OCI-LY7 (cell line): ENCODE results near the gene OSGIN1. TPM values are rescaled to one million over a fixed set of nuclear protein-coding genes. Genes with fewer than 3 reads are reported as not detected.

Experiments
- BruUV-seq: library from RNA; stranded (reverse); fragments of 400-500 nt; replicated peaks from 2 replicates; lab custom pipeline; 2021; lab: Mats Ljungman, UMichigan
- CTCF ChIA-PET: fragments of 300-600 bp; sonication (Branson Sonifier 250); formaldehyde crosslinking; loops from one replicate; lab custom pipeline; 2022; ENCODE audit warnings: antibody characterized with exemption; ENCODE audit not compliant: unreplicated experiment; lab: Charles Lee
- POLR2A ChIA-PET: fragments of 300-600 bp; sonication (Branson Sonifier 250); formaldehyde crosslinking; loops from one replicate; lab custom pipeline; 2022; ENCODE audit warnings: antibody characterized with exemption; lab: Charles Lee
- DNase-seq: peaks from one replicate; pipeline ENCODE4 v3.0.0-alpha.2; 2015; ENCODE audit warnings: low spot score
- H2AFZ ChIP-seq: fragments of 200-600 bp; sonication (generic), shearing (Covaris generic); 2 replicates; pipeline ENCODE4 v1.6.1; 2014; ENCODE audit warnings: mild to moderate bottlenecking, antibody characterized with exemption, low read length, moderate library complexity
- H3K27ac ChIP-seq: fragments of 200-600 bp; sonication (generic); 2 replicates; pipeline ENCODE4 v1.5.1; 2014; ENCODE audit warnings: mixed run types, low read depth, mild to moderate bottlenecking, moderate library complexity, low read length, inconsistent platforms; ENCODE audit not compliant: poor library complexity, severe bottlenecking
- H3K36me3 ChIP-seq: fragments of 200-600 bp; sonication (generic); 2 replicates; pipeline ENCODE4 v1.6.1; 2014; ENCODE audit warnings: mild to moderate bottlenecking, antibody characterized with exemption, low read length, moderate library complexity, mixed read lengths; ENCODE audit not compliant: insufficient read depth
- H3K4me1 ChIP-seq: fragments of 200-600 bp; sonication (generic); 2 replicates; pipeline ENCODE4 v1.5.1; 2014; ENCODE audit warnings: mild to moderate bottlenecking, low read length; ENCODE audit not compliant: insufficient read depth, poor library complexity, severe bottlenecking
- H3K4me2 ChIP-seq: fragments of 200-600 bp; sonication (generic); 2 replicates; pipeline ENCODE4 v1.6.1; 2014; ENCODE audit warnings: mild to moderate bottlenecking, low read length
- H3K4me3 ChIP-seq: fragments of 200-600 bp; sonication (generic); 2 replicates; pipeline ENCODE4 v1.5.1; 2014; ENCODE audit warnings: mild to moderate bottlenecking, low read depth, low read length; ENCODE audit not compliant: poor library complexity, severe bottlenecking
- H3K79me2 ChIP-seq: fragments of 200-600 bp; sonication (generic); 2 replicates; pipeline ENCODE4 v1.6.1; 2016; ENCODE audit warnings: low read depth, mild to moderate bottlenecking, low read length, moderate library complexity, mixed read lengths; ENCODE audit not compliant: insufficient read depth
- H3K9me2 ChIP-seq: fragments of 200-600 bp; sonication (generic); 2 replicates; pipeline ENCODE4 v1.6.1; 2016; ENCODE audit warnings: mild to moderate bottlenecking, low read length, mixed read lengths; ENCODE audit not compliant: insufficient read depth
- H3K9me3 ChIP-seq: fragments of 200-600 bp; sonication (generic); 2 replicates; pipeline ENCODE4 v1.6.1; 2014; ENCODE audit warnings: mild to moderate bottlenecking, mixed run types, low read length, mixed read lengths
- H4K20me1 ChIP-seq: fragments of 200-600 bp; sonication (generic); 2 replicates; pipeline ENCODE4 v1.6.1; 2014; ENCODE audit warnings: mild to moderate bottlenecking, antibody characterized with exemption, low read length, moderate library complexity, mixed read lengths; ENCODE audit not compliant: insufficient read depth
- EZH2phosphoT487 ChIP-seq: fragments of 200-600 bp; sonication (generic); IDR thresholded peaks from 2 replicates; pipeline ENCODE4 v1.6.1; 2018; ENCODE audit warnings: low read depth, borderline replicate concordance, mild to moderate bottlenecking, mixed run types, antibody characterized with exemption, low read length, moderate library complexity, mixed read lengths
- intact Hi-C: fragments of 100-400 bp; cut with micrococcal nuclease; formaldehyde crosslinking; loops from one replicate; pipeline ENCODE4 v1.10.0; 2022; ENCODE audit not compliant: unreplicated experiment
- total RNA-seq, 2 experiments: library from RNA; depleted of rRNA in 1 of 2; stranded (reverse); fragments of >200 nt in 1 of 2; shearing (Covaris generic) in 1 of 2; gene quantifications; 2 replicates each; pipeline ENCODE4 v1.2.3, GENCODE V29; 2014 to 2022
- TF ChIP-seq, protein P1 (sequence below): fragments of 200-600 bp; sonication (generic); conservative IDR thresholded peaks from 2 replicates; pipeline ENCODE4 v1.5.1; 2014; ENCODE audit warnings: mild to moderate bottlenecking, antibody characterized with exemption, low read length, moderate library complexity, mixed read lengths

OSGIN1 gene
- total RNA-seq, 2 experiments from 2014 or later: 0.28 to 1.0 TPM

GRCh38 chr16:83958137-83958845 lies 5.3 kb downstream of the OSGIN1 start:
- DNase-seq: no peak
- Histone ChIP-seq H3K27ac (no peak overlapping the region), H3K4me3 (no peak overlapping the region), H3K36me3 (no peaks in the 10 kb centered on the region), H3K4me2 (no peak overlapping the region), H2AFZ (no peak overlapping the region), H3K9me2 (no peaks in the 10 kb centered on the region), H3K79me2 (no peaks in the 10 kb centered on the region), H3K4me1 (peaks cover under 1% of the 10 kb centered on the region), H3K9me3 (no peaks in the 10 kb centered on the region), H4K20me1 (no peaks in the 10 kb centered on the region)
- no peak for TF ChIP-seq EZH2phosphoT487
- TF ChIP-seq, protein P1, sequence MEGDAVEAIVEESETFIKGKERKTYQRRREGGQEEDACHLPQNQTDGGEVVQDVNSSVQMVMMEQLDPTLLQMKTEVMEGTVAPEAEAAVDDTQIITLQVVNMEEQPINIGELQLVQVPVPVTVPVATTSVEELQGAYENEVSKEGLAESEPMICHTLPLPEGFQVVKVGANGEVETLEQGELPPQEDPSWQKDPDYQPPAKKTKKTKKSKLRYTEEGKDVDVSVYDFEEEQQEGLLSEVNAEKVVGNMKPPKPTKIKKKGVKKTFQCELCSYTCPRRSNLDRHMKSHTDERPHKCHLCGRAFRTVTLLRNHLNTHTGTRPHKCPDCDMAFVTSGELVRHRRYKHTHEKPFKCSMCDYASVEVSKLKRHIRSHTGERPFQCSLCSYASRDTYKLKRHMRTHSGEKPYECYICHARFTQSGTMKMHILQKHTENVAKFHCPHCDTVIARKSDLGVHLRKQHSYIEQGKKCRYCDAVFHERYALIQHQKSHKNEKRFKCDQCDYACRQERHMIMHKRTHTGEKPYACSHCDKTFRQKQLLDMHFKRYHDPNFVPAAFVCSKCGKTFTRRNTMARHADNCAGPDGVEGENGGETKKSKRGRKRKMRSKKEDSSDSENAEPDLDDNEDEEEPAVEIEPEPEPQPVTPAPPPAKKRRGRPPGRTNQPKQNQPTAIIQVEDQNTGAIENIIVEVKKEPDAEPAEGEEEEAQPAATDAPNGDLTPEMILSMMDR: no peak
- CTCF ChIA-PET: no interaction called here
- intact Hi-C loops: loop anchor here (10.0 kb wide), 2 partner anchors 133 to 217 kb away; no protein-coding TSS in a partner anchor
- POLR2A ChIA-PET: interaction anchor here (0.9 kb wide), 1 partner anchor 70 kb away, joined by 3 read pairs; no protein-coding TSS in a partner anchor
- no TSS peak for BruUV-seq

DNA sequence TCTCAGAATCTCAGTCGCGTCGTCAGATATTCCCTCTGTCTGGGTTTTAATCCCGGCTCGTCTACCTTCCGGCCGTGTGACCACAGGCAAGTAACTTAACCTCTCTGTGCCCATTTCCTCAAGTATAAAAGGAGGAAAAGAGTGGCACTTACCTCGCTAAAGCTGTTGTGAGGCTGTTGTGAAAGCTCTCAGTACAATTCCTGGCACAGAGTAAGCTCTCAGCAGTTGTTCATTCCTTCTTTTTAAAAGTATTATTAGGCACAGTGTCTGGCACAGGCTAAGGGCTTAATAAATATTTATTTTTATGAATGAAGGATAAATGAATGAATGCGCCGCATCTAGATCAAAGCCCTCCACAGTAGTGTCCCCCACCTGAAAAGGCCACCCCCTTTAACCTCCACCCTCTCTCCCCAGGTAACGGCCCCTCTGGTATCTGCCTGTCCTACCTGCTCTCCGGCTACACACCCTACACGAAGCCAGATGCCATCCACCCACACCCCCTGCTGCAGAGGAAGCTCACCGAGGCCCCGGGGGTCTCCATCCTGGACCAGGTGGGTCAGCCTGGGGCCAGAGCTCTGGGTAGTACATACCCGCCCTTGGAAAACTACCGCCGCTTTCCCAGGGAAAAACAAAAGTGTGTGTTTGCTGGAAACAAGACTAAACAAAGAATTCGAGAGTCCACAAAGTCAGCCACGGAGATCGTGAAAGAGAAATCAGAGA lies 6.0 kb downstream of the OSGIN1 start:
- no TSS peak for BruUV-seq
- CTCF ChIA-PET: no interaction called here
- intact Hi-C loops: loop anchor here (10.0 kb wide), 2 partner anchors 134 to 216 kb away; no protein-coding TSS in a partner anchor
- Histone ChIP-seq H3K79me2 (no peaks in the 10 kb centered on the region), H4K20me1 (no peaks in the 10 kb centered on the region), H3K27ac (no peak overlapping the region), H2AFZ (no peak overlapping the region), H3K9me2 (no peaks in the 10 kb centered on the region), H3K36me3 (no peaks in the 10 kb centered on the region), H3K4me2 (no peak overlapping the region), H3K4me1 (no peaks in the 10 kb centered on the region), H3K4me3 (no peak overlapping the region), H3K9me3 (no peaks in the 10 kb centered on the region)
- DNase-seq: no peak
- TF ChIP-seq, protein P1: no peak
- TF ChIP-seq EZH2phosphoT487: no peak
- POLR2A ChIA-PET: no interaction called here
